DMS79 (cell line): ENCODE measurements around the gene FKBP1C.
"Not testable (repeated sequence)": the region's sequence is repeated elsewhere in the genome, so short reads cannot be mapped to it uniquely, and the experiment has no call there.

Source experiments
- DNase-seq: peaks from one replicate; lab custom pipeline; 2025; lab: John Stamatoyannopoulos, UW

FKBP1C gene

GRCh38 chr6:63211343-63211742 is at the start of gene FKBP1C:
TSS of gene FKBP1C (plus strand) at chr6:63211469.
- not testable (repeated sequence) for DNase-seq

GRCh38 chr6:63164047-63164803 is 47.0 kb upstream of the FKBP1C start:
- DNase-seq, result not testable (repeated sequence)

- no peak for DNase-seq
These were observed 37.1 kb upstream of the FKBP1C start for GRCh38 chr6:63174173-63174572.

DNA sequence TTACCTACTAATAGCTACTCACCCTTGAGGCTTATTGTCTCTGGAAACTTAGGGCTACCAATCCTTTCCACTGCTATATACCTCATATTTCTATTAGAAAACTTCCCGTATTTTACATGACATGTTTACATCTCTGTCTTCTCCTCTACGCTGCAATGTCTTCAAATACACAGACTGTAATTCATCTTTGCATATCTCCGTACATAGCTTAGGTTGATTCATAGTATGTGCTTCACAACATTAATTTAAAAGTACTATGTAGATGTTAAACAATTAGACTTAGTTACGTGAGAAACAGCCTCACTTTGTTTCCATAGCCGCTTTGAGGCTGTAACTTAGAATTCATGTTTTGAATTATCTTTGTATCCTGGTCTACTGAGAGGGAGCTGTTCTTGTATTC is 35.1 kb upstream of the FKBP1C start:
- DNase-seq, result no peak

GRCh38 chr6:63180367-63180766 is 30.9 kb upstream of the FKBP1C start:
- no peak for DNase-seq

DNA sequence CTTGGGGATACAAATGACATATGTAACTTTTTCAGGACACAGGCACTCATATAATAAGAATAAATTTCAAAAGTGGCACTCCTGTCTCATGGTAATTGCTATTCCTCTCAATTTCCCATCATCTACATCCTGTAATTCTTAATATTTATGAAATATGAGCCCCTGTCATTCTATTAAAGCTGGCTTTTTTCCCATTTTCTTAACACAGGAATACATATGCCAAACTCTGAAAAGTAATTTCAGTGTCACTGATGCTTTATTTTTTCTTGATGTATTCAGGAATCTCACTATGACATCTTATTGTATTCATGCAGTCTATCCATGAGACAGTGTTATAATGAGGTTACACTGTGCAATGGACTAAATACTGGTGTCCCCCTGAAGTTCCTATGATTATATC is 24.3 kb upstream of the FKBP1C start:
- DNase-seq, result no peak

- DNase-seq, result no peak
These were observed 22.4 kb upstream of the FKBP1C start for GRCh38 chr6:63188828-63189227.

- no peak for DNase-seq
These were observed 17.9 kb upstream of the FKBP1C start for GRCh38 chr6:63193324-63193723.

- no peak for DNase-seq
These were observed 13.5 kb upstream of the FKBP1C start for GRCh38 chr6:63197741-63198140.

- DNase-seq, result no peak
These were observed 2.1 kb downstream of the FKBP1C start for GRCh38 chr6:63213325-63213724.

DNA sequence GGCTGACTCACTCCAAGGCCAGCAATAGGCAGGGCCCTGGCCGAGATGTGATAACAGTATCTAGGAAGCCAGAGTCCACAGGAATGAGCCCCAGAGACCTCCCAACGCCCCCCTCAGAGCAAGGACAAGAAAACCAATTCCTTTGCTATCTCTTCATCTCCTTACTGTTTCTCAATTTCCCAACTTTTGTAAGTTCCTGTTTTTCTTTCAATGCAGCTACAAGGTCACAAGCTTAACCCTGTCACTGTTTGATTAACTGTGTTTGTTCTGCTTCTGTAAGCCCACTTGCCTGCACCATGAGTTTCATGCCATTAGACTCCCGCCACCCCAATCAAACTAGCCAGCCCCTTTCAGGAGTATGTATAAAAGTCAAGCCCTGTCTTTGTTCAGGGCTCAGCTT is 3.5 kb downstream of the FKBP1C start:
- DNase-seq, result no peak

DNA sequence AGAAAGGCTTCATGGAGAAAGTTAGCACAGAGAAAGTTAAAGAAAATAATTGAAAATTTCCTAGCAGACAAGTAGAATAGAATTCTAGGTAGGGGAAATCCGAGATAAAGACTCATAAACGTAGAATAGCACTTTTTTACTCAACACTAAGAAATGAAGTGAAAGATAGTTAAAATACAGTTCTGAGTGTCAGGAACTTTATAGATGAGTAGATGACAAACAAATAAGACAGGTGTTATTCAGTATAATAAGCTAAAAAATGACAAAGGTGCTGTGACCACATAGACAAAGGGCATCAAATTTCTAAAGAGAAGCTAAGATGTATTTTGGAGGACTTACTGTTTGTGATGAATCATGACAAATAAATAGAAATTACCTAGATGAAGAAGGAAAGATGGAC is 12.9 kb downstream of the FKBP1C start:
- DNase-seq, result no peak

GRCh38 chr6:63225987-63226386 is 14.7 kb downstream of the FKBP1C start:
- not testable (repeated sequence) for DNase-seq

DNA sequence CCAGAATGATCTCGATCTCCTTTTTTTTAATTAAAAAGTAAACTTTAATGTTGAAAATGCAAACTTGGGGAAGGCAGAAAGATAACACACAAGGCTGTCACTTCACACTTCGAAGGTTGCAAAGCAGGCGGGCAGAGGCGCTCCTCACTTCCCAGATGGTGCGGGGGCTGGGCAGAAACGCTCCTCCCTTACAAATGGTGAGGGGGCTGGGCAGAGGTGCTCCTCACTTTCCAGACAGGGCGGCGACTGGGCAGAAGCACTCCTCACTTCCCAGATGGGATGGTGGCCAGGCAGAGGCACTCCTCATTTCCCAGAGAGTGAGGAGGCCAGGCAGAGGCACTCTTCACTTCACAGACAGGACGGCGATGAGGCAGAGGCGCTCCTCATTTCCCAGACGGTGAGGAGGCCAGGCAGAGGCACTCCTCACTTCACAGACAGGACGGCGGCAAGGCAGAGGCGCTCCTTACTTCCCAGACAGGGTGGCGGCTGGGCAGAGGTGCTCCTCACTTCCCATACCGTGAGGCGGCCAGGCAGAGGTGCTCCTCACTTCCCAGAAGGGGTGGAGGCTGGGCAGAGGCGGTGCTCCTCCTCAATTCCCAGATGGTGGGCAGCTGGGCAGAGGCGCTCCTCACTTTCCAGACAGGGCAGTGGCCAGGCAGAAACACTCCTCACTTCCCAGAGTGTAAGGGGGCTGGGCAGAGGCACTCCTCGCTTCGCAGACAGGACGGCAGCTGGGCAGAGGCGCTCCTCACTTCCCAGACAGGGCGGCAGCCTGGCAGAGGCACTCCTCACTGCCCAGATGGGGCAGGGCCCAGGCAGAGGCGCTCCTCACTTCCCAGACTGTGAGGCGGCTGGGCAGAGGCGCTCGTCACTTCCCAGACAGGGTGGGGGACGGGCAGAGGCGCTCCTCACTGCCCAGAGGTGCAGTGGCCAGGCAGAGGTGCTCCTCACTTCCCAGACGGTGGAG is 16.9 kb downstream of the FKBP1C start:
- not testable (repeated sequence) for DNase-seq

DNA sequence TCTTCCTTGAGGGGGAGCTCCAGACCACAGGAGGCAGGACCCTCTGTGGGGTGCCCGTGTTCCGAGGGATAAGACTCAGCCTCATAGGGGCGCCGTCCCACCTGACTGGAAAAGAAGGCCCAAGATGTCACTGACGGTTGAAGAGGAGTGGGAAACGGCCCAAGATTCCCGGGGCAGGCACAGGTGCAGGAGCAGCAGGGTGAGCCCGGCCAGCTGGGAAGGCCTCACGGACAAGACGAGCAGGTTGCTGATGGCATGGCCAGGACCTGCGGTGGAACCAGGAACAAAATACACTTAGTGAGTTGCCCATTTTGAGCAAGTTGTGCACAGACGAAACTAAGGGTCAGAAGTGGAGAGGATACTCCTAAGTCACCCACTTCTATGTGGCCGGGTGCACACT is 18.8 kb downstream of the FKBP1C start:
- DNase-seq, result not testable (repeated sequence)

- DNase-seq, result not testable (repeated sequence)
These were observed 19.2 kb downstream of the FKBP1C start for GRCh38 chr6:63230511-63230910.

DNA sequence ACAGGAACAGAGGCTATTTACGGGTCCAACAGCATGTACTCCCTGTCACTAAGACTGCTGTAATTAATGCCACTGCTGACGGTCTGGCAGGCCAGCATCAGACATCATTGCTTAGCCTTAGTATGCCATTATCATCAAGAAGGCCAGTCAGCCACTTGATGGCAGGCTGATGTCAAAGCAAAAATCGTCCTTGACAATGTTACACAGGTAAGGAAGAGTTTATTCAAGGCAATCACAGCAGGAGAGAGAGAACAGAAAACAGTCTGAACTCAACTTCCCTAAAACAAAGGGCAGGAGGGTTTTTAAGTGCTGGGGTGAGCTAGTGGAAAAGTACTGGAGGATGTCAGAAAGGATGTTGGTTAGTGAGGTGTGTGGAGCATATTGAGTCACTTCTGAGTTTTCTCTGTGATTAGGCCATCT is 25.1 kb downstream of the FKBP1C start:
- no peak for DNase-seq

GRCh38 chr6:63245420-63245819 is 34.2 kb downstream of the FKBP1C start:
- DNase-seq, result no peak

GRCh38 chr6:63245909-63246308 is 34.6 kb downstream of the FKBP1C start:
- DNase-seq, result no peak

- no peak for DNase-seq
These were observed 35.3 kb downstream of the FKBP1C start for GRCh38 chr6:63246581-63246980.

DNA sequence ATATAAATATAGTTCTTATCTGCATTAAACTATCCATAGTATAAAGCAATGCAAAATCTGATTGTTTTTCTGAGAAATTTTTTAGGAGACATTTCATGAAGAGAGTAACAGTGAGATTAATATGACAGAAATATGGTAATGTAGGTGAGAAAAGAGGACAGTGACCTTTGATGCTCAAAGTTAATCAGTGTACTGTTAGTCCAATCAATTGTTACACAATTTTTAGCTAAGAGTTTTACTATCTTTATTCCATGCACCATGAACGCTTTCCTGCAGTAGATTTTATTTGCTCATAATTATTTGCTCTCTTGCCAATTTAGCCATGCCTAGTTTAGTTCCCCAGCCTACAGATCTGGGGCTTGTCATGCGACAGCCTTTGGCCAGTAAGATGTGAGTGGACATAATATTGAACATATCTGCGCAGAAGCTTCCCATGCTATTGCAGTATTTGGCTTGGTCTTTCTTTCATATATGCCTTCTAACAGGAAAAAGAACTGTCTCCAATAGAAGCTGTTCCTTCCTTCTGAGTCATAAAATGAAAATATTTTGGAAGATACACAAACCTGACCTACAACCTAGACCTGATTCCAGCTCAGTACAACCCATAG is 38.7 kb downstream of the FKBP1C start:
- no peak for DNase-seq

- no peak for DNase-seq
These were observed 47.9 kb downstream of the FKBP1C start for GRCh38 chr6:63259153-63259552.

DNA sequence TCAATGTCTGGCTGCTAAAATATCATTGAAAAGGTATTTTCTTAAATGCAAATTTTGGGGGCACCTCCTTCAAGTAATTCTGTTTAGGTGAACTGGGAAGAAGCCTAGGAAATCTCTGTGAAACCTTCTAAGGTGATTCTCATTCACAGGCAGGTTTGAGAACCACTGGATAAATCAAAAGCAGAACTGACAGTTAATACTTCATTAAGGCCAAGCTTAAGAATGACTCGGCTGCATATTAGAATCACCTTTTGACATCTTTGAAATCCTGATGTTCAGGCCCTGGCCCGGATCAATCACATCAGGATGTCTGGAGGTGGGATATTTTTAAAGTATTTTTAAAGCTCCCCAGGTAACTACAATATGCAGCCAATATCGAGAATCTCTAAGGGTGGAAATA is 50.6 kb downstream of the FKBP1C start:
- no peak for DNase-seq
